GM12891 (cell line): ENCODE results near the gene MPZL1.

ENCODE experiments used
- PAX5 ChIP-seq: IDR thresholded peaks from 2 replicates; pipeline ENCODE4 v1.6.1; 2011; ENCODE audit warnings: low read length, moderate library complexity, mild to moderate bottlenecking; ENCODE audit not compliant: insufficient read depth, severe bottlenecking
- POLR2A ChIP-seq: IDR thresholded peaks from 2 replicates; pipeline ENCODE4 v1.6.1; 2011; ENCODE audit warnings: low read depth, low read length, control low read depth
- POLR2AphosphoS5 ChIP-seq: IDR thresholded peaks from 2 replicates; pipeline ENCODE4 v1.6.1; 2011; ENCODE audit warnings: low read depth, low read length, control low read depth
- SPI1 ChIP-seq: IDR thresholded peaks from 2 replicates; pipeline ENCODE4 v1.6.1; 2011; ENCODE audit warnings: low read depth, low read length, control low read depth

DNA sequence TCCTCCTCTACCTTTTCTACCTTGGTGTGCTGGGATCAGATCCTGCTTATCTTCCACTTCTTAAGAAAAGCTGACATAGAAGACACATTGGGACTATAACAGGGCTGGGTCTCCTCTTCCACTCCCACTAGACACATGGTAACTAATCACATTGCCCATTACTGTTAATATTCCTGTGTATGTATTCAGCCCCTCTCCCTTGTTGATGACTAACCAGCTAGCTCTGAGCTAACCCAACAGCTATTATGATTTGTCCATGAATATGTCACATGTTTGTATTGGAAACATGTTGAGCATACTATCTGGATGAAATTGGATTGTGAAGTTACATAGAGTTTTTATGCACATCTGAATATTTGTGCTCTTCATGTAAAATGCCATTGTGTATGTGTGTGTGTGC is 52.9 kb downstream of the MPZL1 start:
- TF ChIP-seq PAX5 (no peak), POLR2A (no peak), SPI1 (no peak), POLR2AphosphoS5 (no peak)
